Calu3 (cell line): ENCODE results near the gene ZSCAN5B. TPM values are rescaled to one million over a fixed set of nuclear protein-coding genes. Genes with fewer than 3 reads are reported as not detected.
"Not testable (repeated sequence)": the region's sequence is repeated elsewhere in the genome, so short reads cannot be mapped to it uniquely, and the experiment has no call there.

Experiments
- BruUV-seq: library from RNA; stranded (reverse); fragments of 400-500 nt; replicated peaks from 2 replicates; lab custom pipeline; 2021; lab: Mats Ljungman, UMichigan
- CTCF ChIA-PET: fragments of 300-600 bp; sonication (Branson Sonifier 250); formaldehyde crosslinking; loops from one replicate; lab custom pipeline; 2022; ENCODE audit warnings: antibody characterized with exemption; lab: Charles Lee
- DNase-seq: peaks from one replicate; pipeline ENCODE4 v3.0.0; 2022
- H3K27ac Mint-ChIP-seq: one replicate; pipeline ENCODE4 v1.8.0; 2022; ENCODE audit warnings: mixed read lengths; ENCODE audit not compliant: unreplicated experiment
- H3K27me3 Mint-ChIP-seq: one replicate; pipeline ENCODE4 v1.8.0; 2022; ENCODE audit warnings: mixed read lengths; ENCODE audit not compliant: unreplicated experiment
- H3K36me3 Mint-ChIP-seq: one replicate; pipeline ENCODE4 v1.8.0; 2022; ENCODE audit warnings: mild to moderate bottlenecking, moderate library complexity, mixed read lengths; ENCODE audit not compliant: insufficient read depth, unreplicated experiment
- H3K4me1 Mint-ChIP-seq: one replicate; pipeline ENCODE4 v1.8.0; 2022; ENCODE audit warnings: mild to moderate bottlenecking, low read depth, mixed read lengths; ENCODE audit not compliant: unreplicated experiment
- H3K4me3 Mint-ChIP-seq: one replicate; pipeline ENCODE4 v1.8.0; 2022; ENCODE audit warnings: mild to moderate bottlenecking, low read depth, moderate library complexity, mixed read lengths; ENCODE audit not compliant: unreplicated experiment
- H3K9me3 Mint-ChIP-seq: one replicate; pipeline ENCODE4 v1.8.0; 2022; ENCODE audit warnings: low read depth, mixed read lengths; ENCODE audit not compliant: unreplicated experiment
- intact Hi-C: fragments of 100-400 bp; cut with micrococcal nuclease; formaldehyde crosslinking; loops from one replicate; pipeline ENCODE4 v1.10.0; 2022; ENCODE audit not compliant: unreplicated experiment
- total RNA-seq: library from RNA; stranded (reverse); gene quantifications from 2 replicates; pipeline ENCODE4 v1.2.3, GENCODE V29; 2022
- TF ChIP-seq, protein P1 (sequence below): fragments of 200-600 bp; IDR thresholded peaks from one replicate; pipeline ENCODE4 v1.8.0; 2022; ENCODE audit warnings: antibody characterized with exemption; ENCODE audit not compliant: unreplicated experiment

ZSCAN5B gene
- total RNA-seq, 1 experiment from 2014 or later, result not detected

DNA sequence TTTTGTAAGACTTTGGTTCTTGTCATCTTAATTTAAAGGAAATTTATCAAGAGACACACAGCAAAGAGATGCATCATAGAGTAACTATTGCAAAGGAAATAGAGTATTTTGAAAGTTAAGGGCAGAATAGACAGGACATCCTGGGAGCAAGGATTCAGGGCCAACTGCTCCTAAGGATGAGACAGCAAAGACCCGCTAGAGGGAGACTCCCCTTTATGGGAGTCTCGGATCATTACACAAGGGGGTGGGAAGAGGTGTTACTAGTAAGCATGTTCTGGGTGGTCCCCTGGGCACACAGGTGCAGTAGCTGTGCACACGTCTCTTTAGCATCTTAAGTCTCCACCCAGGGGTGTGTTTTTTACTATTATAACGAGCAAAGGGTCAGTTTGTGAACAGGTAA lies 14.1 kb upstream of the ZSCAN5B start:
- TF ChIP-seq, protein P1, sequence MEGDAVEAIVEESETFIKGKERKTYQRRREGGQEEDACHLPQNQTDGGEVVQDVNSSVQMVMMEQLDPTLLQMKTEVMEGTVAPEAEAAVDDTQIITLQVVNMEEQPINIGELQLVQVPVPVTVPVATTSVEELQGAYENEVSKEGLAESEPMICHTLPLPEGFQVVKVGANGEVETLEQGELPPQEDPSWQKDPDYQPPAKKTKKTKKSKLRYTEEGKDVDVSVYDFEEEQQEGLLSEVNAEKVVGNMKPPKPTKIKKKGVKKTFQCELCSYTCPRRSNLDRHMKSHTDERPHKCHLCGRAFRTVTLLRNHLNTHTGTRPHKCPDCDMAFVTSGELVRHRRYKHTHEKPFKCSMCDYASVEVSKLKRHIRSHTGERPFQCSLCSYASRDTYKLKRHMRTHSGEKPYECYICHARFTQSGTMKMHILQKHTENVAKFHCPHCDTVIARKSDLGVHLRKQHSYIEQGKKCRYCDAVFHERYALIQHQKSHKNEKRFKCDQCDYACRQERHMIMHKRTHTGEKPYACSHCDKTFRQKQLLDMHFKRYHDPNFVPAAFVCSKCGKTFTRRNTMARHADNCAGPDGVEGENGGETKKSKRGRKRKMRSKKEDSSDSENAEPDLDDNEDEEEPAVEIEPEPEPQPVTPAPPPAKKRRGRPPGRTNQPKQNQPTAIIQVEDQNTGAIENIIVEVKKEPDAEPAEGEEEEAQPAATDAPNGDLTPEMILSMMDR, result no peak
- peaks cover 59% of the 10 kb centered on the region for H3K27me3 Mint-ChIP-seq
- CTCF ChIA-PET, result interaction anchor here (0.6 kb wide), 1 partner anchor 541 kb away, joined by 4 read pairs; no protein-coding TSS in a partner anchor
- no peaks in the 10 kb centered on the region for H3K36me3 Mint-ChIP-seq
- peaks cover 2% of the 10 kb centered on the region for H3K9me3 Mint-ChIP-seq
- no peak for DNase-seq
- no peaks in the 10 kb centered on the region for H3K4me1 Mint-ChIP-seq
- H3K27ac Mint-ChIP-seq, result no peak overlapping the region
- BruUV-seq, result no TSS peak
- intact Hi-C loops, result no loop called here
- H3K4me3 Mint-ChIP-seq, result no peak overlapping the region

DNA sequence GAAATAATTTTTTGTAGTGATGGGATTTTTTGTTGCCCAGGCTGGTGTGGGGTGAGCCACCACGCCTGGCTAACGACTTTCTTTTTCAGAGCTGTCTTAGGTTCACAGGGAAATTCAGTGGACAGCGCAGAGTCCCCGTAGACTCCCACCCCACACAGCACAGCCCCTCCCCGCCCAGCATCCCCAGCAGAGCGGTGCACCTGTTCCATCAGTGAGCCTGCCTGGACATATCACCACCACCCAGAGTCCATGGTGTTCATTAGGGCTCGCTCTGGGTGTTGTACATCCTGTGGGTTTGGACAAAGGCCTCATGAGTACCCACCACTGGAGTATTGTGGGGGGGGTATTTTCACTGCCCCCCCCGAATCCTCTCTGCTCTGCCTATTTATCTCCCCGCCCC lies 12.5 kb upstream of the ZSCAN5B start:
- H3K9me3 Mint-ChIP-seq, CTCF ChIA-PET, intact Hi-C loops, DNase-seq, H3K36me3 Mint-ChIP-seq, H3K4me1 Mint-ChIP-seq, H3K27ac Mint-ChIP-seq, BruUV-seq, H3K4me3 Mint-ChIP-seq: not testable (repeated sequence)
- peaks cover 76% of the 10 kb centered on the region for H3K27me3 Mint-ChIP-seq

DNA sequence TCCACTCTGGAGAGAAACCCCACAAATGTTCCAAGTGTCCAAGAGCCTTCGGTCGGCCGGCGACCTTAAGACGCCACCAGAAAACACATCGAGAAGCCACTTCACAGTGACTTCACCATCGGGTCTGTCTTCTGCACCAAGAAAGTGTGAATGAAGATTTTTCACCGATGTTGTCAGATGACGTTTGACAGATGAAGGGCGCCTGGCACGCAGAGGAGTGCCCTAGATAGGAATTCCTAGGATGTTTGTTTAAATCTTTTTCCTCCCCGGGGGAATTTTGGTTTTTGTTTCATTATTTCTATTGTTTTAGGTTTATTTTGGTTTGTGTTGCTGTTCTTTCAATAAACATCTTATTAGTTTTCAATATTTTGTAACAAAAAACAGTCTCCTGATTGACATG lies 11.5 kb upstream of the ZSCAN5B start:
- Mint-ChIP-seq H3K36me3 (no peaks in the 10 kb centered on the region), H3K27me3 (peaks cover 68% of the 10 kb centered on the region), H3K4me1 (no peaks in the 10 kb centered on the region), H3K4me3 (no peak overlapping the region), H3K27ac (no peak overlapping the region), H3K9me3 (peaks cover 2% of the 10 kb centered on the region)
- intact Hi-C loops, result no loop called here
- BruUV-seq, result no TSS peak
- CTCF ChIA-PET, result no interaction called here
- DNase-seq, result no peak
- TF ChIP-seq, protein P1, result no peak

DNA sequence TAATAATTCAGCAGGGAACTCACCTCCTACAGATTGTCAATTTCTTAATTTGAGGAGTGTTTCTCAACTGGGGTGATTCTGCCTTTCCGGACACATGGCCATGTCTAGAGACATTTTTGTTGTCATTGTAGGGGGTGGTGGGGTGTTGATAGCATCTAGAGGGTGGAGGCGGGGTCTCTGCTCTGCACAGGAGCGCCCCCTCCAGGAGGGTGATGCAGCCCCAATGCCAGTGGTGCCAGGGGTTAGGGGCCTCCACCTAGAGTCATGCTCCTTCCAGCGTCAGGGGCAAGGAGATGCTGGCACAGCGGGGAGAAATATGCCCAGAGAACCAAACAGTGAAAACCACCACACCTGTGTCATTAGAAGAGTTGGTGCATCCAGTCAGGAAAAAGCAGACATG lies 10.0 kb upstream of the ZSCAN5B start:
- CTCF ChIA-PET, H3K4me1 Mint-ChIP-seq, H3K27ac Mint-ChIP-seq, intact Hi-C loops, DNase-seq, BruUV-seq, H3K36me3 Mint-ChIP-seq, H3K9me3 Mint-ChIP-seq, H3K4me3 Mint-ChIP-seq: not testable (repeated sequence)
- H3K27me3 Mint-ChIP-seq, result peaks cover 64% of the 10 kb centered on the region

DNA sequence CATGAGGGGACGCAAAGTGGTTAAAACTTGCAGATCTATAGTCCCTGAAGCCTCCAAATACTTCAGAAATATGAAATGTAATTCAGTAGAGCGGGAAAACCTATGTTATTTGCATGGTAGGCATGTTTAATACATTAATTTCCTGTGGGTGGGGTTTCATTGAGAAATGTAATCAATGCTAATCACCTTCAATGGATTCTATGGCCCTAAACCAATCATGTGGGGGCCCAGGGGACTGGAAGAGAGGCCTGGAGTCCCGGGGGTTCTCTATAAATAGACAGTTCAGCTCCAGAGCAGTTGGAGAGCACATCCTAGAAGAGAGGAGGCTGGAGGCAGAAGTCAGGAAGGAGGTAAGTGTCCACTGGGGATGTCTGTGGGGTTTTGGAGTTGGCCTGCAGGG lies 4.4 kb upstream of the ZSCAN5B start, which contains the start of gene ZSCAN5C:
TSS of gene ZSCAN5C (plus strand) at position 301 of the 400 bp plus-strand sequence. CDS start 3,641 bp downstream, outside the sequence.
- intact Hi-C loops, result no loop called here
- Mint-ChIP-seq H3K4me1 (no peaks in the 10 kb centered on the region), H3K9me3 (peaks cover 3% of the 10 kb centered on the region), H3K4me3 (no peak within 1 kb of the TSS), H3K27me3 (peaks cover 41% of the 10 kb centered on the region), H3K27ac (no peak within 1 kb of the TSS), H3K36me3 (no peaks in the 10 kb centered on the region)
- CTCF ChIA-PET, result no interaction called here
- DNase-seq, result no peak
- BruUV-seq, result no TSS peak
- TF ChIP-seq, protein P1, result no peak
